Epithelial cell of proximal tubule (primary cell): ENCODE results near the gene ARHGEF3. TPM values are rescaled to one million over a fixed set of nuclear protein-coding genes. Genes with fewer than 3 reads are reported as not detected.

ENCODE experiments used
- DNase-seq: peaks from one replicate; pipeline ENCODE4 v3.0.0-alpha.2; 2011; ENCODE audit warnings: low read depth
- H3K4me3 ChIP-seq: 2 replicates; pipeline ENCODE4 v1.5.1; 2011; ENCODE audit warnings: low read depth, mild to moderate bottlenecking, low read length
- CTCF ChIP-seq: conservative IDR thresholded peaks from 2 replicates; pipeline ENCODE4 v1.5.1; 2012; ENCODE audit warnings: low read depth, mild to moderate bottlenecking, low read length
- total RNA-seq: library from RNA; depleted of rRNA; stranded (reverse); fragments of >200 nt; gene quantifications from 2 replicates; pipeline ENCODE4 v1.2.3, GENCODE V29; 2015

The ARHGEF3 gene
- total RNA-seq, 1 donor from 2014 or later, result 6.5 TPM

- TF ChIP-seq CTCF, result no peak
- no peak for DNase-seq
- no peak overlapping the region for H3K4me3 ChIP-seq
Measured at GRCh38 chr3:56787784-56788256, 13.9 kb downstream of the ARHGEF3 start.

- DNase-seq, result no peak
- H3K4me3 ChIP-seq, result no peak overlapping the region
- no peak for TF ChIP-seq CTCF
Measured at GRCh38 chr3:56787258-56787775, 14.4 kb downstream of the ARHGEF3 start.

DNA sequence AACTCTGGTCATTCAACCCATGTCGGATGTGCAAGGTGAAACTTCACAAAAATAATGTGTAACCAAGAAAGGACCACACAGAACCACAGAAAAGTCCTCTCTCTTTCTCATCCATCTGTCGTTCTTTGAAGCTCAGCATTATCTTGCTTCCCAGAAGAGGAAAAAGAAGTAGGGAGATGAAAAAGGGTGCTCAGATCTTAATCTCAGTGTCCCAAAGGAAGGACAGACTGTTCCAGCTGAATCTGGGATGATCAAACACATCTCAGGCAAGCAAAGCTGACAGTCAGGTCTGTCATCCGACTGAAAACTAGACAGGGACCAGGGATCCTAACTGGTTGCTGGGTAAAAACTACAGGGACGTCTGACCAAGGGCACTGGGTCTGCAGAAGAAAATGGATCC is 16.2 kb downstream of the ARHGEF3 start:
- H3K4me3 ChIP-seq, result no peak overlapping the region
- no peak for TF ChIP-seq CTCF
- DNase-seq, result no peak

DNA sequence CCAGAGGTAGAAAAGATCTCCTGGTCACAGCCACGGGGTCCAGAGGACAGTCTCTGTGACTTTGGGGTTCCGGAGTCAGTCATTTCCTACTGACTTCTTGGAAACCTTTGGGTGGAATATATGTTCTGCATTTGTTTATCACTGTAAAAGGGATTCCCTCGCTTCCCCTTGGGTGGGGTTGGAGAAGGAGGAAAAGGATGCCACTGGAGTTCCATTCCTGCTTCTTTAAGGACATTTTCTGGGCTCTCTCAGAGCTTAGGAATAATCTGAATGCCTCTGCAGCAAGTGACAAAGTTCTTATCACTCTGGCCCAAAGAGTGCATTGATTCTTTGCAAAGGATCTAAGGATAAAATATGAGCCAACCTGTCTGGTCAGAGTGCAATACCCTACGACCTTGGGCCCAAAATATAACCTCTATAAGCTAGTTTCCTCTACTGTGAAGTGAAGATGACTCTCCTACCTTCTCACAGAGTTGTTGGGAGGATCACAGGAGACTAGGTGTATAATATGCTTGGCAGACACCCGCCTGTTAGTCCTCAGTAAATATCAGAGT is 17.2 kb downstream of the ARHGEF3 start:
- H3K4me3 ChIP-seq, result no peak overlapping the region
- DNase-seq, result no peak
- TF ChIP-seq CTCF, result no peak

- no peak overlapping the region for H3K4me3 ChIP-seq
- DNase-seq, result no peak
Measured at GRCh38 chr3:56783644-56784447, 17.9 kb downstream of the ARHGEF3 start.

GRCh38 chr3:56782906-56783305 is 18.8 kb downstream of the ARHGEF3 start:
- H3K4me3 ChIP-seq, result no peak overlapping the region
- no peak for TF ChIP-seq CTCF
- no peak for DNase-seq

More at GRCh38 chr3:56783644-56784447, 17.9 kb downstream of the ARHGEF3 start:
- TF ChIP-seq CTCF, result no peak
